Natural killer cell (primary cell): ENCODE results near the gene PTPRT. TPM values are rescaled to one million over a fixed set of nuclear protein-coding genes. Genes with fewer than 3 reads are reported as not detected.

Source experiments
- ATAC-seq, 3 donors: fragments of 150-1000 bp in 2 of 3; fragments of 200-7000 bp in 1 of 3; cut with Tn5 transposase; 1 replicate in 1 of 3; 2 replicates in 2 of 3; pipeline ENCODE4 v1.10.0; 2021; ENCODE audit warnings: mild to moderate bottlenecking in 2 of 3, moderate library complexity in 2 of 3
- DNase-seq, 2 donors: peaks; one replicate each; pipeline versions ENCODE4 v3.0.0 to v3.0.0-alpha.2; 2013 to 2021; ENCODE audit warnings: mixed read lengths in 1 of 2
- H3K27ac ChIP-seq: one replicate; pipeline ENCODE4 v1.5.1; 2013; ENCODE audit warnings: mild to moderate bottlenecking, low read length
- H3K27me3 ChIP-seq: one replicate; pipeline ENCODE4 v1.6.1; 2013; ENCODE audit warnings: low read length; ENCODE audit not compliant: control insufficient read depth, insufficient read depth
- H3K36me3 ChIP-seq: one replicate; pipeline ENCODE4 v1.6.1; 2013; ENCODE audit warnings: low read length; ENCODE audit not compliant: control insufficient read depth, insufficient read depth
- H3K4me1 ChIP-seq: one replicate; pipeline ENCODE4 v1.6.1; 2013; ENCODE audit warnings: low read length; ENCODE audit not compliant: control insufficient read depth, insufficient read depth
- H3K4me3 ChIP-seq: one replicate; pipeline ENCODE4 v1.5.1; 2013; ENCODE audit warnings: low read length
- H3K9me3 ChIP-seq: one replicate; pipeline ENCODE4 v1.6.1; 2013; ENCODE audit warnings: low read length; ENCODE audit not compliant: control insufficient read depth, insufficient read depth
- H3K27ac Mint-ChIP-seq, 2 donors: one replicate each; pipeline ENCODE4 v1.8.0; 2022; ENCODE audit warnings: mild to moderate bottlenecking in 2 of 2, mixed read lengths in 2 of 2, moderate library complexity in 1 of 2
- H3K27me3 Mint-ChIP-seq, 2 donors: one replicate each; pipeline ENCODE4 v1.8.0; 2022; ENCODE audit warnings: low read depth in 2 of 2, mixed read lengths in 2 of 2
- H3K36me3 Mint-ChIP-seq: one replicate; pipeline ENCODE4 v1.8.0; 2022; ENCODE audit warnings: mixed read lengths
- H3K4me1 Mint-ChIP-seq, 2 donors: one replicate each; pipeline ENCODE4 v1.8.0; 2022; ENCODE audit warnings: mixed read lengths in 2 of 2
- H3K4me3 Mint-ChIP-seq: one replicate; pipeline ENCODE4 v1.8.0; 2022; ENCODE audit warnings: mild to moderate bottlenecking, moderate library complexity, mixed read lengths
- H3K9me3 Mint-ChIP-seq, 2 donors: one replicate each; pipeline ENCODE4 v1.8.0; 2022; ENCODE audit warnings: mixed read lengths in 2 of 2
- WGBS: methylation state at CpG from one replicate; pipeline ENCODE4 v1.1.7; 2013; ENCODE audit warnings: missing lambda C conversion rate; ENCODE audit not compliant: insufficient coverage; 5-methylcytosine and 5-hydroxymethylcytosine counted together
- intact Hi-C: fragments of 100-400 bp; cut with micrococcal nuclease; formaldehyde crosslinking; loops from one replicate; pipeline ENCODE4 v1.14.2; 2022
- total RNA-seq, 4 donors: library from RNA; stranded (reverse); fragments of 120-200 nt in 1 of 4; gene quantifications; one replicate each; pipeline versions ENCODE4 v1.2.3 to v1.2.4, GENCODE V29; 2013 to 2022
- TF ChIP-seq, protein P1 (sequence below): fragments of 200-600 bp; IDR thresholded peaks from one replicate; pipeline ENCODE4 v1.8.0; 2022; ENCODE audit warnings: antibody characterized with exemption

Gene PTPRT
- total RNA-seq, 3 donors from 2014 or later (not counting 1 experiment from before 2014, with no cell fraction given) = not detected

DNA sequence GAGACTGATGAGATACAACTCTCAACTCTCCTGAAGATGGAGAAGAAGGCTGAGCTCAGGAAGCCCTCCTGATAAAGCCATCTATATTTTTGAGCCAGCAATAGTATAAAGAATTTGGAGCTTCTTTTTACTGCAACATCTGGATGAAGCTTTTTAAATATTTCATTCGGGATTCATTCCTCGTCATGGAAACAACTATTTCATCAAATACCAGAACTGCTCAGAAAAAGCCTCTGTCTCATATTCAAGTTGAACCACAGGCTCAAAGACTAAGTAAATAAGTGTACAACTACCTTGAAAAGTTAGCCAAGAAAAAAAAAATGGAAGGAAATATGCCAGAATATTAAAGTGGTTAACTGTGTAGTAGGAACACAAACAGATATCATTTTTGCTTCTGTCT lies 37.8 kb downstream of the PTPRT start:
- no peaks in the 10 kb centered on the region for H3K4me1 ChIP-seq
- TF ChIP-seq, protein P1, sequence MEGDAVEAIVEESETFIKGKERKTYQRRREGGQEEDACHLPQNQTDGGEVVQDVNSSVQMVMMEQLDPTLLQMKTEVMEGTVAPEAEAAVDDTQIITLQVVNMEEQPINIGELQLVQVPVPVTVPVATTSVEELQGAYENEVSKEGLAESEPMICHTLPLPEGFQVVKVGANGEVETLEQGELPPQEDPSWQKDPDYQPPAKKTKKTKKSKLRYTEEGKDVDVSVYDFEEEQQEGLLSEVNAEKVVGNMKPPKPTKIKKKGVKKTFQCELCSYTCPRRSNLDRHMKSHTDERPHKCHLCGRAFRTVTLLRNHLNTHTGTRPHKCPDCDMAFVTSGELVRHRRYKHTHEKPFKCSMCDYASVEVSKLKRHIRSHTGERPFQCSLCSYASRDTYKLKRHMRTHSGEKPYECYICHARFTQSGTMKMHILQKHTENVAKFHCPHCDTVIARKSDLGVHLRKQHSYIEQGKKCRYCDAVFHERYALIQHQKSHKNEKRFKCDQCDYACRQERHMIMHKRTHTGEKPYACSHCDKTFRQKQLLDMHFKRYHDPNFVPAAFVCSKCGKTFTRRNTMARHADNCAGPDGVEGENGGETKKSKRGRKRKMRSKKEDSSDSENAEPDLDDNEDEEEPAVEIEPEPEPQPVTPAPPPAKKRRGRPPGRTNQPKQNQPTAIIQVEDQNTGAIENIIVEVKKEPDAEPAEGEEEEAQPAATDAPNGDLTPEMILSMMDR = no peak
- H3K4me1 Mint-ChIP-seq = no peaks in the 10 kb centered on the region
- H3K27me3 Mint-ChIP-seq = peaks cover 9 to 14% of the 10 kb centered on the region in 2 donors
- H3K4me3 Mint-ChIP-seq = no peak overlapping the region
- no peak for ATAC-seq
- no peaks in the 10 kb centered on the region for H3K36me3 ChIP-seq
- WGBS = 87% methylated on average over 2 of the region's 2 CpGs
- H3K27me3 ChIP-seq = no peaks in the 10 kb centered on the region
- DNase-seq = no peak
- no peaks in the 10 kb centered on the region for H3K9me3 ChIP-seq
- no peak overlapping the region for H3K27ac Mint-ChIP-seq
- intact Hi-C loops = no loop called here
- peaks cover 0 to 4% of the 10 kb centered on the region in 2 donors for H3K9me3 Mint-ChIP-seq
- no peaks in the 10 kb centered on the region for H3K36me3 Mint-ChIP-seq
- H3K27ac ChIP-seq = no peak overlapping the region
- no peak overlapping the region for H3K4me3 ChIP-seq

DNA sequence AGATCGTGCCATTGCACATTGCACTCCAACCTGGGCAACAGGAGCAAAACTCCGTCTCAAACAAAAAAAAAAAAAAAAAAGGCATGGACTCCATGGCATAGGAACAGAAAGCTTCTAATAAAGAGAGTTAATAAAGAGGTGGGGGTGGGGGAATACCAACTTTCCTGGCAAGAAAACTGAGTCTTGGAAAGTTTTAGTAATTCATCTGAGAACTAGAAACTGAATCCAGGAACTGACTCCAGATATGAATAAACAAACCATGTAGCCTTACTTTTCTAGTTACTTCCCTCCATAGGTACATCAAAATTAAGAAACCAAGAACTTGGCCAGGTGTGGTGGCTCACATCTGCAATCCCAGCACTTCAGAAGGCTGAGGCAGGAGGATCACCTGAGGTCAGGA lies 38.5 kb downstream of the PTPRT start:
- WGBS = 93% methylated on average over 2 of the region's 2 CpGs
- TF ChIP-seq, protein P1 = no peak
- no peaks in the 10 kb centered on the region for H3K4me1 Mint-ChIP-seq
- no peaks in the 10 kb centered on the region for H3K36me3 Mint-ChIP-seq
- H3K4me1 ChIP-seq = no peaks in the 10 kb centered on the region
- no peak for DNase-seq
- no peak for ATAC-seq
- H3K36me3 ChIP-seq = no peaks in the 10 kb centered on the region
- no peaks in the 10 kb centered on the region for H3K27me3 ChIP-seq
- no peak overlapping the region for H3K27ac ChIP-seq
- no peak overlapping the region for H3K4me3 Mint-ChIP-seq
- intact Hi-C loops = no loop called here
- no peak overlapping the region for H3K4me3 ChIP-seq
- no peaks in the 10 kb centered on the region for H3K9me3 ChIP-seq
- no peak overlapping the region for H3K27ac Mint-ChIP-seq
- peaks cover 0 to 4% of the 10 kb centered on the region in 2 donors for H3K9me3 Mint-ChIP-seq
- H3K27me3 Mint-ChIP-seq = peaks cover 10 to 14% of the 10 kb centered on the region in 2 donors

DNA sequence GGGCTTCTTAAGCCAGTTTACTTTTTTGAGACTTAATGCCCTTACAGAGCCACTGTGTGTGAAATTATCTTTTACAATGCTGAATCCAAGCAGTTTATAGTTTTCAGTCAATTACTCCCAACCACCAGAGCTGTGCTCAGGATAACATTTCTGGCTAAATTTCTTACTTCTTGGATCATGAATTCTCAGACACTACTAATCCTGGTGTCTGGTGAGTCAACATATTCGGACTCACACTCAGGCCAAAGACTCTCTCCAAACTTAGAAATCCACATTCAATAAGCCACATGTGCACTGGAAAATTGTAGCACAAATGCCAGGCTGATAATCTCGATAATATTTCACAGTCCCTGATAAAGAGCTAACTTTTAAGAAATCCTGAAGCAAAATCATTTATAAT lies 49.0 kb downstream of the PTPRT start:
- TF ChIP-seq, protein P1 = no peak
- Histone ChIP-seq H3K27me3 (no peaks in the 10 kb centered on the region), H3K36me3 (no peaks in the 10 kb centered on the region), H3K4me3 (no peak overlapping the region), H3K27ac (no peak overlapping the region), H3K4me1 (no peaks in the 10 kb centered on the region), H3K9me3 (no peaks in the 10 kb centered on the region)
- no peak overlapping the region for H3K4me3 Mint-ChIP-seq
- H3K9me3 Mint-ChIP-seq = peaks cover 0 to 2% of the 10 kb centered on the region in 2 donors
- ATAC-seq (no peak), DNase-seq (no peak)
- peaks cover 0 to 11% of the 10 kb centered on the region in 2 donors for H3K27me3 Mint-ChIP-seq
- no peak overlapping the region for H3K27ac Mint-ChIP-seq
- WGBS = 78% methylated on average over 2 of the region's 2 CpGs
- intact Hi-C loops = no loop called here
- no peaks in the 10 kb centered on the region for H3K36me3 Mint-ChIP-seq
- H3K4me1 Mint-ChIP-seq = no peaks in the 10 kb centered on the region

DNA sequence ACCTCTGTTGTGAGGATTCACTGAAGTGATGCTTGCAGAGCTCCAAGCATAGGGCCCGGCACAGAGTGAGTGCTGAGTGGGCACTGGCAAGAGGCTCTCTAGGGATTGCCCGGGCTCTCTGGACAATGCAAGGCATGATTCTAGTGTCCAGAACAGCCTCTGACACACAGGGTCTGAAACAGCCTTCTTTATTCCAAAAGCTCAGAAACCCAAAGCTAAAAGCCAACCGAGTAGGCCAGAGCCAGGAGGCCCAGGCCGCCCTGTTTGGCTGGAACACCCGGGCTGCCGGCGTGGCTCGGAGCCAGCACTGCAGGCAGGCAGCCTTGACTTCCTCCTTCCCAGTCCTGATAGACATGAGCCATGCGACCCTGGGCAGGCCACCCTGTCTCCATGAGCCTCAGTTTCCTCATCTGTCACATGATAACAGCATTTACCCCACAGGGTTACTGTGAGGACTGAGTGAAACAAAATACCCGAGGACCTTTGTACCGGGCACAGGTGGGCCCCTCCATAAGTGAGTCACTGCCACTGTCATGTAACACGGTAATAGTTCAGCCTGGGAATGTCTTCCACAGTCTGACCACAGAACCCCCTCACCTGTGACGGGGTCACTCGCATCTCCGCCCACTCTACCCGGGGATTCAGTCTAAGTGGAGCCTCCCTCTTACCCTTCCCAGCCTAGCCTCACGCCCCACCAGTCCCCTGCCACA lies 51.5 kb downstream of the PTPRT start:
- intact Hi-C loops = no loop called here
- H3K27me3 ChIP-seq = no peaks in the 10 kb centered on the region
- DNase-seq (no peak), ATAC-seq (no peak)
- H3K36me3 ChIP-seq = no peaks in the 10 kb centered on the region
- H3K9me3 ChIP-seq = no peaks in the 10 kb centered on the region
- H3K27me3 Mint-ChIP-seq = peaks cover 0 to 3% of the 10 kb centered on the region in 2 donors
- H3K4me1 ChIP-seq = no peaks in the 10 kb centered on the region
- TF ChIP-seq, protein P1 = no peak
- H3K36me3 Mint-ChIP-seq = no peaks in the 10 kb centered on the region
- no peak overlapping the region for H3K27ac Mint-ChIP-seq
- H3K4me1 Mint-ChIP-seq = no peaks in the 10 kb centered on the region
- no peak overlapping the region for H3K4me3 ChIP-seq
- H3K4me3 Mint-ChIP-seq = no peak overlapping the region
- no peak overlapping the region for H3K27ac ChIP-seq
- no peaks in the 10 kb centered on the region for H3K9me3 Mint-ChIP-seq
- 84% methylated on average over 17 of the region's 17 CpGs for WGBS
